ENCODE results near the gene PARP6.

The PARP6 gene

GRCh38 chr15:72193836-72194396 is 78.4 kb downstream of the PARP6 start:
- peaks cover 11% of the 10 kb centered on the region for H3K4me1 ChIP-seq (ENCODE audit: control insufficient read depth, insufficient read depth, low read depth, low read length)
- no peaks in the 10 kb centered on the region for H3K27me3 ChIP-seq (ENCODE audit: control insufficient read depth in 1 of 2, insufficient read depth in 1 of 2, low read length in 2 of 2)
- H3K14ac ChIP-seq (ENCODE audit: low read length in 2 of 2): no peak overlapping the region
- no peak overlapping the region for H3K9ac ChIP-seq (ENCODE audit: low read length)
- 70% methylated on average over 6 of the region's 8 CpGs for WGBS
- no peak overlapping the region for H2AFZ ChIP-seq (ENCODE audit: low read depth, low read length)
- H2BK120ac ChIP-seq (ENCODE audit: low read depth, low read length): no peak overlapping the region
- H3K27ac ChIP-seq (ENCODE audit: low read length, poor library complexity, severe bottlenecking): no peak overlapping the region
- no peak overlapping the region for H2BK12ac ChIP-seq (ENCODE audit: low read length in 2 of 2)
- H3K18ac ChIP-seq (ENCODE audit: low read depth in 1 of 2, low read length in 2 of 2): no peak overlapping the region
- H2BK15ac ChIP-seq (ENCODE audit: low read depth, poor library complexity, severe bottlenecking): no peak overlapping the region
- no peak overlapping the region for H4K8ac ChIP-seq (ENCODE audit: low read length)
- H3K9me3 ChIP-seq (ENCODE audit: control insufficient read depth, low read length): no peaks in the 10 kb centered on the region
- H3K4me3 ChIP-seq (ENCODE audit: insufficient read depth in 1 of 2, low read depth in 1 of 2, low read length in 2 of 2): no peak overlapping the region
- no peak overlapping the region for H4K91ac ChIP-seq (ENCODE audit: low read length)
- no peak for DNase-seq
- H3K23ac ChIP-seq (ENCODE audit: low read length in 2 of 2): no peak overlapping the region
- no peak overlapping the region for H3K4me2 ChIP-seq (ENCODE audit: low read length, poor library complexity, severe bottlenecking)
- H2BK5ac ChIP-seq (ENCODE audit: low read depth, low read length, poor library complexity, severe bottlenecking): no peak overlapping the region
- H3K4ac ChIP-seq (ENCODE audit: low read depth in 1 of 2, low read length in 2 of 2): no peak overlapping the region
- H3K79me1 ChIP-seq (replicated peaks; ENCODE audit: low read length, poor library complexity, severe bottlenecking): no peaks in the 10 kb centered on the region
- peaks cover 9 to 12% of the 10 kb centered on the region in 2 experiments for H3K36me3 ChIP-seq (ENCODE audit: control insufficient read depth in 1 of 2, insufficient read depth in 2 of 2, low read depth in 1 of 2, low read length in 2 of 2)
- H2AK5ac ChIP-seq (ENCODE audit: low read length, severe bottlenecking): no peak overlapping the region

- Histone ChIP-seq H3K23ac (ENCODE audit: low read length in 2 of 2) (no peak overlapping the region), H3K4ac (ENCODE audit: low read depth in 1 of 2, low read length in 2 of 2) (no peak overlapping the region), H2BK12ac (ENCODE audit: low read length in 2 of 2) (no peak overlapping the region), H2AK5ac (ENCODE audit: low read length, severe bottlenecking) (no peak overlapping the region), H2AFZ (ENCODE audit: low read depth, low read length) (no peak overlapping the region), H3K4me1 (ENCODE audit: control insufficient read depth, insufficient read depth, low read depth, low read length) (peaks cover 6% of the 10 kb centered on the region), H3K79me1 (replicated peaks; ENCODE audit: low read length, poor library complexity, severe bottlenecking) (no peaks in the 10 kb centered on the region), H3K9me3 (ENCODE audit: control insufficient read depth, low read length) (no peaks in the 10 kb centered on the region), H3K4me3 (ENCODE audit: insufficient read depth in 1 of 2, low read depth in 1 of 2, low read length in 2 of 2) (no peak overlapping the region), H2BK5ac (ENCODE audit: low read depth, low read length, poor library complexity, severe bottlenecking) (no peak overlapping the region), H3K4me2 (ENCODE audit: low read length, poor library complexity, severe bottlenecking) (no peak overlapping the region), H3K18ac (ENCODE audit: low read depth in 1 of 2, low read length in 2 of 2) (no peak overlapping the region), H3K27me3 (ENCODE audit: control insufficient read depth in 1 of 2, insufficient read depth in 1 of 2, low read length in 2 of 2) (no peaks in the 10 kb centered on the region), H2BK120ac (ENCODE audit: low read depth, low read length) (no peak overlapping the region), H3K9ac (ENCODE audit: low read length) (no peak overlapping the region), H4K91ac (ENCODE audit: low read length) (no peak overlapping the region), H4K8ac (ENCODE audit: low read length) (no peak overlapping the region), H3K36me3 (ENCODE audit: control insufficient read depth in 1 of 2, insufficient read depth in 2 of 2, low read depth in 1 of 2, low read length in 2 of 2) (no peaks in the 10 kb centered on the region), H3K27ac (ENCODE audit: low read length, poor library complexity, severe bottlenecking) (no peak overlapping the region), H2BK15ac (ENCODE audit: low read depth, poor library complexity, severe bottlenecking) (no peak overlapping the region), H3K14ac (ENCODE audit: low read length in 2 of 2) (no peak overlapping the region)
- no CpG with 5 or more reads among the region's 3 CpGs for WGBS
- DNase-seq: no peak
Measured at GRCh38 chr15:72192416-72192815, 79.9 kb downstream of the PARP6 start.

Data from mesenchymal stem cell (in vitro differentiated cells and primary cell).